Ascending aorta (tissue), 2 donors: ENCODE results near the gene PITPNM3. TPM values are rescaled to one million over a fixed set of nuclear protein-coding genes. Genes with fewer than 3 reads are reported as not detected.

Source experiments
- DNase-seq, 2 donors: peaks; one replicate each; pipeline ENCODE4 v3.0.0-alpha.2; 2019; ENCODE audit warnings: low spot score in 2 of 2
- H3K27ac ChIP-seq, 2 donors: fragments of 200-600 bp; sonication (generic); one replicate each; pipeline ENCODE4 v1.5.1; 2016 to 2017; ENCODE audit warnings: mild to moderate bottlenecking in 1 of 2
- H3K27me3 ChIP-seq: fragments of 200-600 bp; sonication (generic); one replicate; pipeline ENCODE4 v1.5.1; 2017
- H3K36me3 ChIP-seq, 2 donors: fragments of 200-600 bp; sonication (generic); one replicate each; pipeline ENCODE4 v1.5.1; 2016
- H3K4me1 ChIP-seq, 2 donors: fragments of 200-600 bp; sonication (generic); one replicate each; pipeline ENCODE4 v1.5.1; 2016 to 2017; ENCODE audit warnings: mild to moderate bottlenecking in 1 of 2
- H3K4me3 ChIP-seq, 2 donors: fragments of 200-600 bp; sonication (generic); one replicate each; pipeline ENCODE4 v1.5.1; 2016 to 2017; ENCODE audit warnings: mild to moderate bottlenecking in 1 of 2
- H3K9me3 ChIP-seq, 2 donors: fragments of 200-600 bp; sonication (generic); one replicate each; pipeline ENCODE4 v1.5.1; 2016
- intact Hi-C: fragments of 100-400 bp; cut with DNase I; formaldehyde crosslinking; loops from one replicate; pipeline ENCODE4 v1.15.1; 2023
- total RNA-seq: library from RNA; depleted of rRNA; stranded (reverse); fragments of >200 nt; gene quantifications from one replicate; pipeline ENCODE4 v1.1.0, GENCODE V29; 2016
- TF ChIP-seq, protein P1 (sequence below), 3 experiments: fragments of 200-600 bp in 2 of 3; fragments of 450-650 bp in 1 of 3; sonication (generic) in 2 of 3; IDR thresholded peaks; one replicate each; pipeline ENCODE4 v1.5.1; 2016 to 2019; ENCODE audit warnings: antibody characterized with exemption in 3 of 3, mild to moderate bottlenecking in 1 of 3, moderate library complexity in 1 of 3

The PITPNM3 gene
- total RNA-seq, 1 donor from 2014 or later, result 10.4 TPM

DNA sequence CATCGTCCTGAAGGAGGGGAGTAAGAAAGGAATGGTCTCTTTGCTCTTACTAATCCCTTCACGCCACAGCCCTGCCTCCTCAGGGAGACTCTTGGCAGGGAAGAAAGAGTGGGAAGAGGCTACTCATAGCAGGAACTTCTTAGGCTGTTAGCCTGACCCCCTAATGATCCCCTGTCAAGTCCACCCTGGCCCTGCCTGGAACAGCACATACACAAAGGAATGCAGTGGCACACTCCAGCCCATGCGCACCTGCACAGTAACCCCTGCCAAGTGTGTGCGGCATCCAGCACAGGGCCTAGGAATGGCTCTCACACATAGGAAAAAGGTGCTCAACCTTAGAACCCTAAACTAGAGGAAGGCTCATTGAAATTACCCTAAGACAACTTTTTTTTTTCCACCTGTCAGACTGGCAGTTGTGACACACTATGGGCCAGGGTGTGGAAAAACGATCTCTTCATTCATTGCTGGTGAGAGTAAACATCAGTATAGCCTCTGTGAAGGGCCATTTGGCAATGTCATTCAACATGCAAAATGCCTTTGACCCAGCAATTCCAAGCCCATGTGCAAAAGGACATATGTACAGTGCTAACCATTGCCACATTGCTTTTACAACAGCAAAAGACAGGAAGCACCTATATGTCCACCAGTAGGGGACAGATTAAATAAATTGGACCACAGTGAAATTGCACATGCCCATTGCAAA lies 62.0 kb downstream of the PITPNM3 start:
- H3K27me3 ChIP-seq, result no peaks in the 10 kb centered on the region
- no peaks in the 10 kb centered on the region for H3K4me1 ChIP-seq
- no peaks in the 10 kb centered on the region for H3K36me3 ChIP-seq
- DNase-seq, result no peak
- TF ChIP-seq, protein P1, sequence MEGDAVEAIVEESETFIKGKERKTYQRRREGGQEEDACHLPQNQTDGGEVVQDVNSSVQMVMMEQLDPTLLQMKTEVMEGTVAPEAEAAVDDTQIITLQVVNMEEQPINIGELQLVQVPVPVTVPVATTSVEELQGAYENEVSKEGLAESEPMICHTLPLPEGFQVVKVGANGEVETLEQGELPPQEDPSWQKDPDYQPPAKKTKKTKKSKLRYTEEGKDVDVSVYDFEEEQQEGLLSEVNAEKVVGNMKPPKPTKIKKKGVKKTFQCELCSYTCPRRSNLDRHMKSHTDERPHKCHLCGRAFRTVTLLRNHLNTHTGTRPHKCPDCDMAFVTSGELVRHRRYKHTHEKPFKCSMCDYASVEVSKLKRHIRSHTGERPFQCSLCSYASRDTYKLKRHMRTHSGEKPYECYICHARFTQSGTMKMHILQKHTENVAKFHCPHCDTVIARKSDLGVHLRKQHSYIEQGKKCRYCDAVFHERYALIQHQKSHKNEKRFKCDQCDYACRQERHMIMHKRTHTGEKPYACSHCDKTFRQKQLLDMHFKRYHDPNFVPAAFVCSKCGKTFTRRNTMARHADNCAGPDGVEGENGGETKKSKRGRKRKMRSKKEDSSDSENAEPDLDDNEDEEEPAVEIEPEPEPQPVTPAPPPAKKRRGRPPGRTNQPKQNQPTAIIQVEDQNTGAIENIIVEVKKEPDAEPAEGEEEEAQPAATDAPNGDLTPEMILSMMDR (IDR thresholded peaks at IDR 0.05), result no peak
- intact Hi-C loops, result no loop called here
- no peak overlapping the region for H3K27ac ChIP-seq
- no peaks in the 10 kb centered on the region for H3K9me3 ChIP-seq
- no peak overlapping the region for H3K4me3 ChIP-seq

DNA sequence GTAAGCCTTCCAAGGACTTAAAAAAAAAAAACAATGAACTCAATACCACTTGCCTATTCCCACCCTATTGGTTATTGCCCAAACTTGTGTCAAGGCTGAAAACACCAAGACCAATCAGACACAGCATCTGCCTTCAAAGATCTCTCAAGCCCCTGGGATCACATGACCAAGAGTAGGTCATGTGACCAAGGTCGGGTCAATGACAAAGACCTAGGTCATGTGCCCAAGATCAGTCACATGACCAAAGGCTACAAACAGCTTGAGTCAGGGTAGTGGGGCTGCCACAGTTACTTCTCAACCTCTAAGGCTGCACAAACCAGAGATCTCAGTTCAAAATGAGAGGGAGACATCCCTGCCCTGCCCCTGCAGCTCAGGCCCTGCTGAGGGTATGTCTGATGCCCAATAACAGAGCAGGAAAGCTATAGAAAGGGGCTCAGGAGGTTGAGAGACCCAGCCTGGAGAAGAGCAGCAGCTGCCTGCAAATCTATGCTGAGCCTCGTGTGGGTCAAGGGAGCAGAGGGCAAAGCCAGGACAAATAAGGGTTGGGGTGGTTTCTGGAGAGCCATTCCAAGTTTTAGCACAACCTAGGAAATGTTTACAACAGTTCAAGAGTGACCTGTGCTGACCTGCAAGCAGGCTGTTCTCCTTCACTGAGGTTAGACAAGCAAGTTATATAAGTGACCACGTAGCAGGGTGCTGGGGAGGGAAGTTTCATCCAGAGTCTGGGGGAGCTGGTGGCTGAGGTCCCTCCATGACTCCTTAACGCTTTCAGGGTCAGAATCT lies 63.3 kb downstream of the PITPNM3 start:
- H3K27ac ChIP-seq, result no peak overlapping the region

DNA sequence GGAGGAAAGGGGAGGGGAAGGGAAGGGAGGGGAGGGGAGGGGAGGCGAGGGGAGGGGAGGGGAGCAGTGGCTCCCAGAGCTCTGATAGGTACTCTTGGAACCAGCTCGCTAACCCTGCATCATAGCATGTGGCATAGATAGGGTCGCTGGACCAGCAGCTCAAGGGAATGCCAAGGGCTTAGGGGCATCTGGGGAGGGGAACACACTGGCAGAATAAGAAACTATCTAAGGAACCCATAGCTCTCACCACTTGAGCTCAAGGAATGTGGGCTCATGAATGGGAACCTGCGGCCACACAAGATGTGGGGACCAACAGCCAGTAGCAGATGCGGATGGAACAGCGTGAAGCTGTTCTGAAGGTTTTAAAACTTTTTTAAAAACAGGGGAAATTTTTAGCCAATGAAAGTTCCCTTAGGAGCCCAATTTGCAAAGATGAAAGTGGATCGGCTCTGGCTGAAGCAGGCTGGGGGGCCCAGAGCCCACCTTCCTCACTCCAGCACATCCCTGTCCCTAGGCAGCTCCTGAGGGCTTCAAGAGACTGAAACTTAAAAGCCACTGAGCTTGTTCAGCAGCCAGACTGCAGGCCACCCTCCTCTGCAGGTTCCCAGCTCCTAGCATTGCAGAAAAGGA lies 65.2 kb downstream of the PITPNM3 start:
- Histone ChIP-seq H3K27ac (no peak overlapping the region), H3K9me3 (no peaks in the 10 kb centered on the region), H3K4me1 (no peaks in the 10 kb centered on the region), H3K36me3 (no peaks in the 10 kb centered on the region), H3K4me3 (no peak overlapping the region), H3K27me3 (no peaks in the 10 kb centered on the region)
- intact Hi-C loops, result no loop called here
- no peak for DNase-seq
- TF ChIP-seq, protein P1 (IDR thresholded peaks at IDR 0.05), result no peak

More for the DNA sequence above, 63.3 kb downstream of the PITPNM3 start:
- Histone ChIP-seq H3K36me3 (no peaks in the 10 kb centered on the region), H3K9me3 (no peaks in the 10 kb centered on the region), H3K4me3 (no peak overlapping the region), H3K4me1 (no peaks in the 10 kb centered on the region), H3K27me3 (no peaks in the 10 kb centered on the region)
- TF ChIP-seq, protein P1 (IDR thresholded peaks at IDR 0.05), result no peak
- intact Hi-C loops, result no loop called here
- no peak for DNase-seq

DNA sequence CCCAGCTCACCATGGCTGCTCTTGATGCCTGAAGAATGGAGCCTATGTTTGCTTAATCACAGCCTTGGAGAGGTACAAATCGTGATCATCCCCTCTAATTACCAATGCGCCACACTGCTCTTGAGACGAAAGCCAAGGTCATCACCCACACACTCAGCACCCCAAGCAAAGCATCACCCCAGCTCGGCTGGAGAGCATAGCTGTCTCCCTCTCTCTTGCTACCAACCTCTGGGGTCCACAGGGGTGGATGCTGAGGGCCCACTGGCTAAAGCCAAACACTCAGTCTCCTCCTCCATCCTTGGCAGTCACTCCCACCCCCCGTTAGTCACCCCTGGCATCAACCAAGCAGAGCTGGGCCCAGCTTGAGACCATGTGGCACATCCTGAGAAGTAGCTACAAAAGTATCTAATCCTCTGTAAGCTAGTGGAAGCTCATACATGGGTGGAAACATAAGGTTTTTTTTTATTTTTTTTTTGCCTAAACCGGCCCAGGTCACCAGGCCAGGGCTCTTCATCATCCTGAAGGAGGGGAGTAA lies 67.3 kb downstream of the PITPNM3 start:
- Histone ChIP-seq H3K9me3 (no peaks in the 10 kb centered on the region), H3K27me3 (no peaks in the 10 kb centered on the region), H3K4me1 (no peaks in the 10 kb centered on the region), H3K27ac (no peak overlapping the region), H3K36me3 (no peaks in the 10 kb centered on the region), H3K4me3 (no peak overlapping the region)
- no peak for DNase-seq
- intact Hi-C loops, result loop anchor here (10.0 kb wide), 1 partner anchor 56 kb away; no protein-coding TSS in a partner anchor
- TF ChIP-seq, protein P1 (IDR thresholded peaks at IDR 0.05), result no peak

DNA sequence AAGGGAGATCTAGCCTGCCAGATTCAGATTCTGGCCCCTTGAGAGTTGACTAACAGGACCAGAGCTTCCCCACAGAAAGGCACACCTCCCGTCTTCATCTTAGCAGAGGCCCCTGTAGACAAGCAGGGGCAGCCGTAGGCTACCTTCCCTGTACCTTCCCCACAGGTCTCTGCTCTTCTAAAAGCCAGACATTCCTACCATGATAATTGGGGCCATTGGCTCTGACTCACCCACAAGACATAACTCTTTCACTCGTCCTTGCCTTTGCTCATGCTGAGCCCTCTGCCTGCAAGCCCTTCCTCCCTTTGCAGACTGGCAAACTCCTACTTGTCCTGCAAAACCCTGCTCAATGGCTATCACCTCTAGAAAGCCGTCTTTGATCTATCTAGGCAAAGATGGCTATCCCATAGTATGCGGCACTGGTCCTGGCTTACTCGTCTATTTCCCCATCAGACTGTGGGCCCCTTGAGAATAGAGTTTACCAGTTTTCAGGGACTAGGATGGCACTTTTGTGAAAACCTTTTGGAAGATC lies 68.3 kb downstream of the PITPNM3 start:
- Histone ChIP-seq H3K27me3 (no peaks in the 10 kb centered on the region), H3K4me3 (no peak overlapping the region), H3K27ac (no peak overlapping the region), H3K36me3 (no peaks in the 10 kb centered on the region), H3K9me3 (no peaks in the 10 kb centered on the region), H3K4me1 (no peaks in the 10 kb centered on the region)
- intact Hi-C loops, result loop anchor here (10.0 kb wide), 1 partner anchor 57 kb away; no protein-coding TSS in a partner anchor
- TF ChIP-seq, protein P1 (IDR thresholded peaks at IDR 0.05), result no peak
- no peak for DNase-seq
